HG03354 (cell line): ENCODE data around the gene TBX3.

ENCODE experiments used
- ATAC-seq: cut with Tn5 transposase; IDR thresholded peaks from one replicate; pipeline ENCODE4 v1.9.1; 2021; ENCODE audit warnings: mild to moderate bottlenecking; ENCODE audit not compliant: unreplicated experiment, poor library complexity, severe bottlenecking

The TBX3 gene

DNA sequence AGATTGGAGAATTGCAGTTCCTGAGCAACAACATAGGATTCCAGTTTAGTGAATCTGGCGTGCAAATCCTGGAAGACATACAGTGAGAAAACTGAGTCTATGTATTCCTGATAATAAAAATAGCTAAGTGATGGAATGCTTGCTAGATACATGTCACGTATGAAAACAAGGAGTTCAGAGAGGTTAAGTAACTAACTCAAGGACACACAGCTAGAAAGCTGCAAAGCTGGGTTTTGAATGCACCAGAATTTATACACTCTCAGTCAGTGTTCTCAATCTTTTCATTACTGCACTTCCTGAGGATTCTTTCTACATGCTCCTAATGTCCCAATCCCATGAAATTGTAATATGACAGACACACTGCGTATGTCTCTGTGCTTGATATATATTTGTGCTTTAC is 35.3 kb downstream of the TBX3 start:
- ATAC-seq: no peak

DNA sequence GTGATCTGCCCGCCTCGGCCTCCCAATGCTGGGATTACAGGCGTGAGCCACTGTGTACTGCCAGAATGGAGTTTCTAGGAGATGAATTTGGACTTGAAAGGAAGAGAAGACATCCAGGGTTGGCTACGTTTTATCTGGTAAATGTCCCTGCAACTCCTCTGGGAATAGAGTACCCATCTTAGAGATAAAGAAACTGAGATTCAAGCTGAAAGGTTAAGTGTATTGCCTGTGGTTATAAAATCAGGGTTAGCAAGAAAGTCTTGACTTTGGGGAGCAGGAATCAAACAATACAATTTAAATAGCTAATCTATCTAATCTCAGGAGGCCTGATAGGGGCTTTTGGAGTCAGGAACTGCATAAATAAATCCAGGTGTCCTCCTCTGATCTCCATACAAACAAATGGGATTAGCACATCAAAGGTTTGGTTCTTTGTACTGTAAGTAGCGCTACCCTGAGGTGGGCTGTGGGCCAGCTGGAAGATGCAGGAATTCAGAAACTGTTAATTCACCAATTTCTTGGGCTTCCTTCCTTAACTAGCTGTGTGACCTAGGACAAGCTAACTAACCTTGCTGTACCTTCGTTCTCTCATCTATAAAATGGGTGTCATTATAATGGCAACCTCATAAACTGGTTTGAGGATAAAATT is 45.1 kb downstream of the TBX3 start:
- ATAC-seq: no peak

DNA sequence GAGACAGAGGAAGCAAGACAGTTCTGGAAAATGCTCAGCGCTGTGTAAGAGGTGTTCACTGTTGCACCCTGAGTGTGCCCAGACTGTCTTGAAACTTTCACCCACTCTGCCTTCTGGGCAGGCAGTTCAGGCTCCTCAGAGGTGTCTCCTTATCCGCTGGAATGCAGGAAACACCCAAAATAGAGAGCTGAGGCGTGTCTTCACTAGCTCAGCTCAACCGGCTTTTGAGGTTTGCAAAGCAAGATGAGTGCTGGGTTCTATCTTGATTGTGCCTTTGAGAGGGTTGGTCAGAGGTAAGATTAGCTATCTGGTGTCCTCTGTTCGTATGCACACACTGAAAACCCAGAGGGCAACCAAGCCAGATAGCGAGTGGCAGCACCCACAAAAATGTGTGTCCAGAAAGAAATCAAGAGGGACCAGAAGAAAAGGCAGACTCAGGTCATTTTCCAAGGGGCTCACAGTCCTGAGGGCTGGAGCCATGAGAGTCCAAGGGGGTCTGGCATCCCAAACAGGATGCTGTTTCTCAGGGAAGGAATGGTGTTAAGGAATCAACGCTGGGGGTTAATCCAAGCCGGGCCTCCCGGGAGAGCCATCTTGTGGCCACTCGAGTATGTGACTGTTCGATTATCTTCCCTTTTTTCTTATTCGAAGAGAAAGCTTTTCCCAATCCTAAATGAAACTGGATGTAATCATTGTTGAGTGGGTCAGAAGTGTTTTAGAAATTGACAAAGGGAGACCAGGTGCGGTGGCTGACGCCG is 47.1 kb downstream of the TBX3 start:
- no peak for ATAC-seq

DNA sequence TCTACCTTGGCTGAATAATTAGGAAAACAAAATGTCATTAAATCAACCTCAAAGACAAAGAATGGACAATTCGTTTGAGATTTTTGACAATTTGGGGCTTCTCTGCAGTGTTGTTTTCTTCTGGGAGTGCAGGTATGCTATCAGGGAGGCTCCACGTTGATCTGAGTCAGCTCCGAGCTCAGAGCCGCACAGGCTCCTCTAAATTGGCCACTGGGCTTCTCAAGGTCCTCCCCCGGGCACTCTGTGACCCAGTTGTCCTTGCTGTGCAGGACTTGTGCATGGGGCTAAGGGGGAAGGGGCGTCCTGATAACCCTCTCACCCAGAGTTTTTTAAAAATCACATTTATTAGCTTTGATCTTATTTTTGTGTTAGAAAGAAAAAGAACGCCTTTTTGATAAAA is 52.7 kb downstream of the TBX3 start:
- no peak for ATAC-seq

DNA sequence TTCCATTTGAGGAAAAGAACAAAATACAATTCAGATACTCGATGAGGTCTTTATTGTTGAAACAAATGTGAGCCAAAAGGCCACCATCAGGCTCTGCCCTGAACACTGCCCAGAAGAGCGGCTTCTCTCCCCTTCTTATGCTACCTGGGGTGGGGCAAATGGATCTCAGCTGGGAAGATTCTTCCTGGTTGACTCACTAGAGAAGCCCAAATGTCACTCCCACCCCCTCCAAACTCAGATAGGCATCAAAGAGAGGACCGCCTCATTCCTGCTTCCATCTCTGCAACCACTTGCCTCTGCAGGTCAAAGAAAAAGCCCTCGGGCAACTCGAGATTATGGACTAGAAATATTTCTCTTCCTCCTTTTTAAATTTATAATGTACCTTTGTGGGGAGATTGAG is 55.8 kb downstream of the TBX3 start:
- ATAC-seq: no peak

DNA sequence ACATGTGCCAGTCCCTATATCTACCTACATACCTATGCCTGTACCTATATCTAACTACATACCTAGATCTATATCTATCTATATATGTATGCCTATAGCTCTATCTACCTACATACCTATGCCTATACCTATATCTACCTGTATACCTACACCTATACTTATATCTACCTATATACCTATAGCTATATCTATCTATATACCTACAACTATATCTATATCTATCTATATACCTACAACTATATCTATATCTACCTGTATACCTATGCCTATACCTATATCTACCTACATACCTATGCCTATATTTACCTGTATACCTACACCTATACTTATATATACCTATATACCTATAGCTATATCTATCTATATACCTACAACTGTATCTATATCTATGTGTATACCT is 56.6 kb downstream of the TBX3 start:
- no peak for ATAC-seq

DNA sequence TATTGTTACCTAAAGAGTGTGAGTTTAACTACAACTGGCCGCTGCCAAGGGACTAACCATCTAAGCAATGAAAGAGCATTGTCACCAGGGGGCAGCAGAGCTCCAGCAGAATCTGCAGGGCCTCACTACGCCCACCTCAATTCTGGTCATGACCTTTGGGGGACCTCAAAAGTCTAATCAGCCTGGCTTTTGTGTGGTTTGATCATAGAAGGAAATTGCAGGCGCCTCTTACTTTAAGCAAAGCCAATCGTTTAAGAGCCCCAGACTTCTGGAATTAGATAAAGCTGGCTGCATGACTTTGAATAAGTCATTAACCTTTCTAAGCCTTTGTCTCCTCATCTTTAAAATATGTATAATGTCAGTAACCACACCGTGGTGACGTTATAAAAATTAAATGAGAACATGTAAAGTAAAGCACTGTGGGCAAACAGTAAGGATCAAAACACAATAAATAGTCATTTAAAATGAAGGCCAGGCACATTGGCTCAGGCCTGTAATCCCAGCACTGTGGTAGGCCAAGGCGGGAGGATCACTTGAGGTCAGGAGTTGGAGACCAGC is 58.6 kb downstream of the TBX3 start:
- peak; percentile 65 for ATAC-seq

DNA sequence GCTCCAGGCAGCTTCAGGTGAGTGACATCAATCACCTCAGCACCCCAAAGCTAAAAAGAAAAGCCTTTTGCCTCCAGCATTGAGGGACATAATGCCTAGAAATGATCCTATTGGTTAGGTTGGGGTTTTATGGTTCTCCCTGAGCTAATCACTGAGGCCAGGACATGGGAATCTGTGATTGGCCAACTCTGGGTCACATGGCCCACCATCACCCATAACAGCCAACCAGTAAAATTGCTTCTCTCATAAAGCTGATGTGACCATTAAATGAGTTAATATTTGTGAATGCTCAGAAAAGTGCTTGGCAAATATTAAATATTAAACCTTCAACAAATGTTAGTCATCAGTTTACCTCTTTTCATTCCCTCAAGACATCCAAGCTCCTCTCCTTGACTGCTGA is 60.2 kb downstream of the TBX3 start:
- no peak for ATAC-seq
